HuH-7.5 (cell line): Measurements from ENCODE around the gene PIP4K2C.
"Not testable (repeated sequence)": the region's sequence is repeated elsewhere in the genome, so short reads cannot be mapped to it uniquely, and the experiment has no call there.

Source experiments
- DNase-seq: peaks from one replicate; pipeline ENCODE4 v3.0.0; 2011; ENCODE audit warnings: low spot score

The PIP4K2C gene

DNA sequence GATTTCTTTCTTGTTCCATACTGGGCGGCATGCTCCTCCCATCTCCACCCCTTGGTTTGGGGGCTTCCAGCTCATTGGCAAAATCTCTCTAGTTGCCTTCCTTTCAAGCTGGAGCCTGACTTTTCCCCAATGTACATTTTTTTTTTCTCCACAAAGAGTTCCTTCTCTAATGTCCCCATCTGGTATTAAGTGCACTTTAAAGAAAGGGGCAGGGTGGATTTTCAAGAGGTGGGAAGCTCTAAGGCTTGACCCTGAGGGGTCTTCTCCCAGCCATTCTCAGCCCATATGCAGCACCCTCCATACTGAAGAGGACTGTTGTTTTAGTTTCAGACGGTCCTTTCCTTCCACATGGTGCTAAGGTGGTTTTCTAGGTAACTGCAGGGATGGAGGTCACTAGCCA, 5.8 kb upstream of the PIP4K2C start:
- no peak for DNase-seq

DNA sequence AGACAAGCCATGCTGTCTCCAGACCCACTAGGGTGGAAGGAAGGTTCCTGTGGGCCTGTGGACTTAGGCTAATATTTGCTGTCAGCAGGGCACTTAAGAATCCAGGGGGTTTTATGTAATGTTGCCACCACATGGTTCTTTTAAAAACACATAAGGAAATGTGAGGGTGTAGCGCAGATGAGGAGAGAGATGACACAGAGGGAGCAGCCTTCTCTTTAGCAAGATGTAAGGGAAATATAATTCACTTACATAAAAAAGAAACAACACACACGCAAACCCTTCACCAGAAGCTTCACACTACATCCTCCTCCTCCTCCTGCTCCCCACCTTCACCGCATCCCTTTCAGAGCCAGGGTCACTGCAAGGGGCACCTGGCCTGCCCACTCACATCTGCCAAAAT, 4.9 kb upstream of the PIP4K2C start:
- no peak for DNase-seq

DNA sequence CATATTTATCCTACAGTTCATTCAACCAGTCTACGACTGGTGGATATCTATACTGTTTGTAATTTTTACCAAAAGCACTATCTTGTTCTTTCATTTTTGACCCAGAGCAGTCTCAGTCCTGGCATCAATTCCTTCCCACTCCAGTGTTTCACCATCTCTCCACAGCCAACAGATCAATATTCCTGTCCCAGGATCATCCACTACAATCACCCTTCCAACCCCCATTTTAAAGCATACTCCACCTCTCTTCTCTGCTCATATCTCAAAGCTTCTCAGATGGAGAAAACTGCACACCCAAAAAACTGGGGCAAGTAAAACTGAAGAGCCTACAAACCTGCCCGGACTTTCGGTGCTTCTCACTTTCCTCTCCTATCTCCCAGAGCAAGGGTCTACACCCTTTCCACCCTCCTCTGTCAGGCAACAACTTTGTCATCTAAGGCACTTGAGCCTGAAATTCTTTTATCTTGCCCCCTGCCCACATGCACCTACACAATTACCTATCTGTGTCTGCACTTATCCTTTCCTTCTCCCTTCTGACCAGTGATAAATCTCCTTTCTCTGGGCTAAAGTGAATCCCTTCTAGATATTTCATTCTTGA, 4.1 kb upstream of the PIP4K2C start:
- DNase-seq: no peak

GRCh38 chr12:57588951-57589610, 1.9 kb upstream of the PIP4K2C start:
- DNase-seq: not testable (repeated sequence)

GRCh38 chr12:57590479-57590863, 521 bp upstream of the PIP4K2C start:
- DNase-seq: no peak

DNA sequence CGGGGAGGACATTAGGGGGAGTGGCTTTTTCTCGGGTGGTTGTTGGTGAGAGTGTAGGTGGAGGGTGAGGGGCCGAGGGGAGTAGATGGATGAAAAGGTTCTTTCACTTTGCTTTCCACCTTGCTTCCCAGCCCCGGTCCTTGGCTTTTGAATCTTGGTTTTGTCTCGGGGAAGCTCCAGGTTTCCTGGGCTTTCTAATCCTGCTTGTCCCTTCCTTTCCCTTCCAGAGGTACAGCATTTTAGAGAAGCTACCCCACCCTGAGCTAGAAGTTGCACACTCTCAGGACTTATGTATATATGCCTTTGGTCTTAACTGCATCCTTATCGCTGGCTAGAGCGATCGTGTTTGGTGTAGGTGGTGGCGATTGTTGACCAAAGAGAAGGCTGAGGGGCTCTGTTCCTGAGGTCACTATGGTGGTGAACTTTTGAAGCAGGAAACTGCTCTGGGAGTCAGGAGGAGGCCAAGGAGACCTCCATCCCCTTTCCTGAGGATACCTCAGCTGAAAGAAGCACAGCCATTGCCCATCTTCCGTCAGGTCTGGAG, 862 bp downstream of the PIP4K2C start:
- DNase-seq: no peak

- no peak for DNase-seq
These were observed 1.7 kb downstream of the PIP4K2C start for GRCh38 chr12:57592551-57593165.

GRCh38 chr12:57593187-57593586, 2.2 kb downstream of the PIP4K2C start:
- DNase-seq: no peak

GRCh38 chr12:57600395-57600794, 9.4 kb downstream of the PIP4K2C start:
- no peak for DNase-seq

DNA sequence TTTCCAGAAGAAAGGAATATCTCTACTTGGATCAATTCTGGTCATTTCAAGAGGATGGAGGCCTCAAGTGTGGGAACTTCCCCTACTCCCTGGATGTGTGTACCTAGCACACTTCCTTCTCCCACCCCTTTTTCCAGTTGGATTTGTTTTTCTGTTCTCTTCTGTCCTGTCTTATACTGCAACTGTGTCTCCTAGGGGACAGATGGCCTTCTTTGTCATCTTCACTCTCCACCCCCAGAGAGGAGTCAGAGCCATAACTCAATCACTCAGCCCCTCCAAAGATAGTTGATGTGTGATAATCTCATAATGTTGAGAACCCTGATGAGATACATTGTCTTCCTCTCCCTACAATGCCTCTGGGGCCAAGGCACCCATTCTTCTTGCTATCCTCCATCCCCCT, 11.6 kb downstream of the PIP4K2C start:
- no peak for DNase-seq

DNA sequence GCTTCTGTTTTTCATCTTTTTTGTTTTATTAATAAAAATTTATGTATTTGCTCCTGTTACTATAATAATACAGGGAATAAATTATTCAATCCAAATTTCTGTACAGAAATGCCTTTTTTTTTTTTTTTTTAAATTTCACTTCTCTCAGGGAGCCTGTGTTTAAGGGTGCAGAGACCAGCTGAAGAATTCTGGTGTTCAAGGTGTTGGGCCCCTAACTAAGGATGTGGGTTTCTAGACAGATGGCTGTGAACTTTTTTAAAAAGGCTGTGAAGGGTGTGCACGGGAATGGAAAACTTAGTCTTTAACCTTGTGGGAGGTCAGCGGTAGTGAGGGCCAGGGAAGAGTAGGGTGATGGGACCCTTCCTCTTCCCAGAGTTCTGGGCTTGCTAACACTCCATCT, 12.3 kb downstream of the PIP4K2C start:
- DNase-seq: no peak

DNA sequence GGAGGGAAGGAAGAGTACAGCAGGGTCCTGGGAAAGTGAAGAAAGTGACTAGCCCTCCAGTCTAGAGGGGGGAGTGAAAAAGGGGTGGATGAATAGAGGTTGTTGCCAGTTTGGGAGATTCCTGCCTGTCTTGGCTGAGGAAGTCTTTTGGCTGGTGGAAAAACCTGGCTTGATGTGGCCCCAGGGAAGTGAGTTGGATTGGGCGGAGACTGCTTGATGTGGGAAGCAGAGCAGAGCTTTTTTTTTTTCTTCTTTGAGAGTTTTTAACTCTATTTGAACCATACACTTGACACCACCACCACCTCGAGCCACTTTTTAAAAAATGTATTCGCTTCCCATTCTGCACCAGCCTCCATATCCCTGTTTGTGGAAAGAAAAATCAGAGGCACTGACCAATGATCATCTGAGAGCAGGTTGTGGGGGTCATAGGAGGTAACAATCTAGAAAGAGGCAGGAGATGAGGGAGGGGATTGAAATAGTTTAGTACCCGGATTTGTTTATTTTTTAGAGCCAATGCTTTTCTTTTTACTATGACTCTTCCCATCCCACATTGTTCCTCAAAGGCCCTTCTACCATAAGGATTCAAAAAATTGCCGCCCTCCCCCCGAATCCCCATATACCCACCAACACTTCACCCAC, 12.9 kb downstream of the PIP4K2C start:
- DNase-seq: no peak

DNA sequence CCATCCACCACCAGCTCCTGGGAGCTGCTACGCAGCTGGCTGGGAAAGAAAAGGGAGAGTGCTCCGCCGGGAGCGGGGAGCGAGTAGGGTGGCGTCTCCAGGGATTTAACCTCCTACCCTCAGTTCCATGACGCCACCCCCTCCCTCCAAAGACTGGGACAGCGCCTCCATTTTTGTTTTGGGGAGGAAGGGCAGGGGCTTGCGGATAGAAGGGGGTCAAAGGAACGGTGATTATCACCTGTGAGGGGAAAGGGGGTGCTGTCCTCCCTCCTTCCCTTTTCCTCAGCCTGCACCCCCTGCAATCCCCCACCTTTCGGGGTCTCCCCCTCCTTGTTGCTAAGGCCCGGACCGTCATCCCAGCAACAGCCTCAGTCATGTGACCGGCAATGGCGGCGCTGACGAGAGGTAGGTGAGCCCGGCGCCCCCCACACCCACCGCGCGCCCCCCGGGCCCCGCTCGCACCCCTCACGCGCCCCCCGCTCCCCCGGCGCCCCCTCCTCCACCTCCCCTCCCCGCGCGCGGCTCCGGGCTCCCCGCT, 13.5 kb downstream of the PIP4K2C start, which contains the start of gene DTX3:
TSS of gene DTX3 (plus strand) at position 371 of the 538 bp plus-strand sequence. CDS start 1,694 bp downstream, outside the sequence.
- DNase-seq: no peak

GRCh38 chr12:57604992-57605810, 14.2 kb downstream of the PIP4K2C start:
- no peak for DNase-seq

DNA sequence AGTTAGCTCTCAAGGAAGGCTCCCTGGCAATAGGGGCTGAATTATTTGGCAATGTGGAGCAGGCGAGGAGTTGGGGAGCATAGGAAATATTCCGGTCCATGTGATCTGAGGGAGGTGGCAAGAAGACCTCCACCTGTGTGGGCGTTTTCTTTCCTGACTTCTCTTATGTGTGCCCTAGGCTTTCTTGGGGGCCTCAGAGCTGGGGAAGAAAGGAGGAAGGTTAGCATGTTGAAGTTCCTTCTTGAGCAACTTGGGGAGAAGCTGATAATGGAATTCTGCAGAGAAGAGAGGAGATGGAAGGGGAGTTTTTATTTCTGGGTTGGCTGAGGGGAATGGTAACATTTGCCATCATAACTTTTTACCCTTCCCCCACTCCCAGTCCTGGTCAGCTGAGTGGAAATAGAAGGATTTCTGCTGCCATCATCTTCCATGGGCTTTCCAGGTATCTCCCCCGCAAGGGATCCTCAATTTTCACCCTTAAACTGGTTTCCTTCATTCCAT, 14.9 kb downstream of the PIP4K2C start:
- DNase-seq: no peak

- DNase-seq: no peak
These were observed 15.4 kb downstream of the PIP4K2C start for GRCh38 chr12:57606399-57606798.

- no peak for DNase-seq
These were observed 15.8 kb downstream of the PIP4K2C start for GRCh38 chr12:57606821-57607220.

DNA sequence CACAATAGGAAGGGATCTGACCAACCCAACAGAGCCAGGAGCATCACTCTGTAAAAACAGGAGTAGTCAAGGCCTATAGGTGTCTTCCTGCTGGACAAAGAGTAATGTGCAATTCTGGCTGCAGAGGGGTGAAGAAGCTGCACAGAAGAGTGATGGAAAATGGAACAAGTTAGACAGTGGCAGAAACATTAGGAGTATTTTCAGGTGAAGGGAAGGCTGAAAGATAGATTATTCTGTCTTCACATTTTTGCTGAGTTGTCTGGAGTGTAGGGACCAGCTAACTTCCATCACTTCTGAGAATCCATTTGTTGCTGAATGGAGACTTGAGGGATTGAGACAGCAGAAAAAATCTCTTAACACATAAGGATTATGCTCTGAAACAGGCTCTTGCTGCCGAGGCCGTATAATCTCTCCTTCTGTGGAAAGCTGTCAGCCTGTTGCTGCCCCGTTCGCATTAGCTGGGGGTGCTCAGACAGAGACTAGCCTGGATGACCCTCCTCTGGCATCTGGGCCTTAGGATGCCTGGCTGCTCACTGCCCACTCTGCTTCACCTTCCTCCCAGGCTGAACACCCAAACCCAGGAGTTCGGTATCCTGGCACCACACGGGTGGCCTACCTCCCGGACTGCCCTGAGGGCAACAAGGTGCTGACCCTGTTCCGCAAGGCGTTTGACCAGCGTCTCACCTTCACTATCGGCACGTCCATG, 17.1 kb downstream of the PIP4K2C start:
- DNase-seq: no peak

DNA sequence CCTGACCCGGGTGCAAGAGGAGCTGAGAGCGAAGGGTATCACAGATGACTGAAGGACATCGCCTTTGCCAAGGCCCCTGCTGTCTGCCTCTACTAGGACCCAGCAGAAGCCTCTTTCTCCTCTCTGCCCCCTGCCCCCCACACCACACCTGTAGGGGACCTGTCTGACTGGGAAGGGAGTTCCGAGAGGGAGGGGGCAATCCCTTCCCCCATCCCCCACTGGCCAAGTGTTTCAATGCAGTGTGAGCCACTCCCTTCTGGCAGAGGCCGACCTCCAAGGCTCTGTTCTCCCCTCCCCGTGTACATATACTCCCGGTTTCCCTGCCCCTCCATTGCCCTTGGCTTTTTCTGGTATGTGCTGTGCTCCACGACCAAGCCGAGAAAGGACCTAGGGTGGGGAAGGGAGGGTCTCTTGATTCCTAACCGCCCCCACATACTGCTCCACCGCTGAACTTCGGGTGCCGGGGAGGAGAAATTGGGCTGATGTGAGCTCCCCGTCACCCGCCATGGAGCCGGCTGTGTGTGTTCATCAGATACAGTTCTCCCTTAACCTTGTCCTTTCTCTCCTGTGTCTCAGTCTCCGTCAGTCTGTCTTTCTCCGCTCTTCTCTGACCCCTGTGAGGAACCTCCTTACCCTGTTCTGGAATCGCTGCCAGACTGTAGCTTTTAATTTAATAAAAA, 18.2 kb downstream of the PIP4K2C start:
- DNase-seq: no peak
